Naive thymus-derived CD8-positive, alpha-beta T cell (primary cell): ENCODE measurements around the gene LY9. TPM values are rescaled to one million over a fixed set of nuclear protein-coding genes. Genes with fewer than 3 reads are reported as not detected.
"Not testable (repeated sequence)": the region's sequence is repeated elsewhere in the genome, so short reads cannot be mapped to it uniquely, and the experiment has no call there.

Source experiments
- ATAC-seq, 2 donors: fragments of 150-1000 bp; cut with Tn5 transposase in 1 of 2; sonication (Bioruptor Pico), chemical (Tn5 transposase) in 1 of 2; 1 replicate in 1 of 2; 2 replicates in 1 of 2; pipeline ENCODE4 v1.10.0; 2021; ENCODE audit warnings: mild to moderate bottlenecking in 2 of 2, moderate library complexity in 2 of 2
- POLR2A ChIA-PET: fragments of 350-600 bp; sonication (Branson Sonifier 250); formaldehyde crosslinking; loops from one replicate; lab custom pipeline; 2021; ENCODE audit warnings: antibody characterized with exemption; lab: Charles Lee
- DNase-seq, 10 donors: peaks; one replicate each; pipeline versions ENCODE4 v3.0.0 to v3.0.0-alpha.2; 2020 to 2022
- H3K27ac Mint-ChIP-seq, 10 donors: one replicate each; pipeline ENCODE4 v1.8.0; 2020 to 2022; ENCODE audit warnings: mild to moderate bottlenecking in 10 of 10, mixed read lengths in 10 of 10, moderate library complexity in 4 of 10, inconsistent platforms in 1 of 10
- H3K27me3 Mint-ChIP-seq, 5 donors: one replicate each; pipeline ENCODE4 v1.8.0; 2021 to 2022; ENCODE audit warnings: mixed read lengths in 5 of 5
- H3K36me3 Mint-ChIP-seq, 3 donors: one replicate each; pipeline ENCODE4 v1.8.0; 2020 to 2022; ENCODE audit warnings: mixed read lengths in 3 of 3, mild to moderate bottlenecking in 2 of 3, inconsistent platforms in 1 of 3
- H3K4me1 Mint-ChIP-seq, 4 donors: one replicate each; pipeline ENCODE4 v1.8.0; 2021 to 2022; ENCODE audit warnings: mixed read lengths in 4 of 4
- H3K4me3 Mint-ChIP-seq, 10 donors: one replicate each; pipeline ENCODE4 v1.8.0; 2020 to 2022; ENCODE audit warnings: mild to moderate bottlenecking in 10 of 10, mixed read lengths in 10 of 10, moderate library complexity in 6 of 10, inconsistent platforms in 1 of 10
- H3K9me3 Mint-ChIP-seq, 9 donors: one replicate each; pipeline ENCODE4 v1.8.0; 2020 to 2022; ENCODE audit warnings: mixed read lengths in 9 of 9, mild to moderate bottlenecking in 3 of 9, inconsistent platforms in 1 of 9, moderate library complexity in 1 of 9
- polyA plus RNA-seq, 3 donors: library from polyadenylated mRNA; unstranded; fragments of 300-500 nt; fragmentation: Illumina TruSeq; gene quantifications; one replicate each; pipeline ENCODE4 v1.2.3, GENCODE V29; 2021
- total RNA-seq, 8 experiments: library from RNA in 2 of 8; stranded (reverse) in 2 of 8; gene quantifications; one replicate each; pipeline ENCODE4 v1.2.3 and lab custom pipeline; 2021 to 2026

Gene LY9
- total and polyA plus RNA-seq, 5 experiments from 2014 or later, result 150 to 223 (median 167) TPM

GRCh38 chr1:160860840-160861505 lies 65.0 kb downstream of the LY9 start:
- Mint-ChIP-seq H3K4me1 (peaks cover 13 to 48% (median 33%) of the 10 kb centered on the region in 4 donors), H3K27ac (peak overlapping the region in 5 of 10 donors; percentile 26 to 78 (median 61)), H3K4me3 (peak overlapping the region in 6 of 10 donors; percentile 3 to 88 (median 54)), H3K9me3 (no peaks in the 10 kb centered on the region), H3K27me3 (no peaks in the 10 kb centered on the region), H3K36me3 (no peaks in the 10 kb centered on the region)
- POLR2A ChIA-PET, result interaction anchor here (1.0 kb wide), 1 partner anchor 24 kb away, joined by 3 read pairs; no protein-coding TSS in a partner anchor
- no peak for DNase-seq
- ATAC-seq, result no peak

- Mint-ChIP-seq H3K4me1 (peaks cover 13 to 48% (median 34%) of the 10 kb centered on the region in 4 donors), H3K27ac (peak within 1 kb of the TSS in 9 of 10 donors; percentile 21 to 90 (median 63)), H3K9me3 (no peaks in the 10 kb centered on the region), H3K36me3 (no peaks in the 10 kb centered on the region), H3K27me3 (no peaks in the 10 kb centered on the region), H3K4me3 (peak within 1 kb of the TSS; percentile 10 to 94 (median 44))
- POLR2A ChIA-PET, result interaction anchor here (0.6 kb wide), 1 partner anchor 200 kb away, joined by 3 read pairs; no protein-coding TSS in a partner anchor
- ATAC-seq (peak in 1 of 2 donors; percentile 78), DNase-seq (peak in 3 of 10 donors; percentile 29 to 45 (median 34))
Observed at GRCh38 chr1:160862203-160863060, 66.5 kb downstream of the LY9 start, which contains the start of gene CD244. TSS of gene CD244 (minus strand) at chr1:160862887. CDS start at chr1:160862677, 210 bp downstream.

- Mint-ChIP-seq H3K9me3 (no peaks in the 10 kb centered on the region), H3K27ac (peak overlapping the region in 7 of 10 donors; percentile 41 to 90 (median 63)), H3K4me3 (peak overlapping the region in 5 of 10 donors; percentile 31 to 94 (median 63)), H3K27me3 (no peaks in the 10 kb centered on the region), H3K4me1 (peaks cover 19 to 51% (median 42%) of the 10 kb centered on the region in 4 donors), H3K36me3 (no peaks in the 10 kb centered on the region)
- ATAC-seq (no peak), DNase-seq (no peak)
- POLR2A ChIA-PET, result interaction anchor here (0.6 to 0.8 kb wide), 2 partner anchors 24 to 201 kb away, joined by 3 read pairs; no protein-coding TSS in a partner anchor
Observed at GRCh38 chr1:160863061-160863773, 67.2 kb downstream of the LY9 start.

- Mint-ChIP-seq H3K4me1 (peaks cover 16 to 47% (median 42%) of the 10 kb centered on the region in 4 donors), H3K27me3 (no peaks in the 10 kb centered on the region), H3K27ac (peak overlapping the region in 5 of 10 donors; percentile 34 to 70 (median 49)), H3K4me3 (peak overlapping the region in 3 of 10 donors; percentile 31 to 52 (median 36)), H3K36me3 (no peaks in the 10 kb centered on the region), H3K9me3 (no peaks in the 10 kb centered on the region)
- no peak for ATAC-seq
- POLR2A ChIA-PET, result interaction anchor here (0.6 to 2.9 kb wide), 3 partner anchors 8 to 140 kb away, joined by 3 to 13 read pairs (median 3); no protein-coding TSS in a partner anchor
- no peak for DNase-seq
Observed at GRCh38 chr1:160863774-160864131, 67.8 kb downstream of the LY9 start.

- Mint-ChIP-seq H3K9me3 (no peaks in the 10 kb centered on the region), H3K4me1 (peaks cover 12 to 43% (median 40%) of the 10 kb centered on the region in 4 donors), H3K27me3 (no peaks in the 10 kb centered on the region), H3K27ac (peak overlapping the region in 2 of 10 donors; percentile 49 to 70), H3K36me3 (no peaks in the 10 kb centered on the region), H3K4me3 (no peak overlapping the region)
- DNase-seq (no peak), ATAC-seq (no peak)
- POLR2A ChIA-PET, result interaction anchor here (0.6 to 2.9 kb wide), 3 partner anchors 9 to 140 kb away, joined by 3 to 13 read pairs (median 3); no protein-coding TSS in a partner anchor
Observed at GRCh38 chr1:160864173-160864572, 68.2 kb downstream of the LY9 start.

GRCh38 chr1:160865337-160865736 lies 69.4 kb downstream of the LY9 start:
- Mint-ChIP-seq H3K36me3 (no peaks in the 10 kb centered on the region), H3K27ac (no peak overlapping the region)

GRCh38 chr1:160866001-160866694 lies 70.2 kb downstream of the LY9 start:
- ATAC-seq (no peak), DNase-seq (no peak)
- Mint-ChIP-seq H3K9me3 (no peaks in the 10 kb centered on the region), H3K27me3 (no peaks in the 10 kb centered on the region), H3K4me3 (no peak overlapping the region), H3K27ac (no peak overlapping the region), H3K4me1 (peaks cover 12 to 39% (median 34%) of the 10 kb centered on the region in 4 donors), H3K36me3 (no peaks in the 10 kb centered on the region)
- POLR2A ChIA-PET, result interaction anchor here (2.9 kb wide), 1 partner anchor 11 kb away, joined by 13 read pairs; no protein-coding TSS in a partner anchor

More at GRCh38 chr1:160865337-160865736, 69.4 kb downstream of the LY9 start:
- H3K27me3 Mint-ChIP-seq, result no peaks in the 10 kb centered on the region
- DNase-seq (no peak), ATAC-seq (no peak)
- POLR2A ChIA-PET, result interaction anchor here (2.9 kb wide), 1 partner anchor 10 kb away, joined by 13 read pairs; no protein-coding TSS in a partner anchor
- peaks cover 12 to 42% (median 40%) of the 10 kb centered on the region in 4 donors for H3K4me1 Mint-ChIP-seq
- H3K9me3 Mint-ChIP-seq, result no peaks in the 10 kb centered on the region
- no peak overlapping the region for H3K4me3 Mint-ChIP-seq

- no peaks in the 10 kb centered on the region for H3K27me3 Mint-ChIP-seq
- POLR2A ChIA-PET, result interaction anchor here (2.9 kb wide), 1 partner anchor 11 kb away, joined by 13 read pairs; no protein-coding TSS in a partner anchor
- ATAC-seq (no peak), DNase-seq (no peak)
- no peaks in the 10 kb centered on the region for H3K36me3 Mint-ChIP-seq
- H3K4me3 Mint-ChIP-seq, result no peak overlapping the region
- H3K9me3 Mint-ChIP-seq, result no peaks in the 10 kb centered on the region
- H3K4me1 Mint-ChIP-seq, result peaks cover 12 to 34% (median 31%) of the 10 kb centered on the region in 4 donors
- H3K27ac Mint-ChIP-seq, result peak overlapping the region in 1 of 10 donors; percentile 27
Observed at GRCh38 chr1:160866695-160867260, 70.8 kb downstream of the LY9 start.

GRCh38 chr1:160867651-160868050 lies 71.7 kb downstream of the LY9 start:
- DNase-seq, H3K27me3 Mint-ChIP-seq, H3K4me3 Mint-ChIP-seq, H3K9me3 Mint-ChIP-seq, ATAC-seq, H3K36me3 Mint-ChIP-seq, POLR2A ChIA-PET: not testable (repeated sequence)
- Mint-ChIP-seq H3K4me1 (peaks cover 10 to 25% (median 22%) of the 10 kb centered on the region in 4 donors), H3K27ac (peak overlapping the region in 1 of 10 donors; percentile 67)

GRCh38 chr1:160868141-160868540 lies 72.2 kb downstream of the LY9 start:
- no peaks in the 10 kb centered on the region for H3K27me3 Mint-ChIP-seq
- POLR2A ChIA-PET, result no interaction called here
- H3K36me3 Mint-ChIP-seq, result no peaks in the 10 kb centered on the region
- peaks cover 10 to 20% (median 18%) of the 10 kb centered on the region in 4 donors for H3K4me1 Mint-ChIP-seq
- no peaks in the 10 kb centered on the region for H3K9me3 Mint-ChIP-seq
- no peak for DNase-seq
- H3K4me3 Mint-ChIP-seq, result no peak overlapping the region
- ATAC-seq, result no peak
- H3K27ac Mint-ChIP-seq, result peak overlapping the region in 1 of 10 donors; percentile 67

- Mint-ChIP-seq H3K4me3 (no peak overlapping the region), H3K27me3 (no peaks in the 10 kb centered on the region), H3K27ac (peak overlapping the region in 3 of 10 donors; percentile 28 to 64 (median 42)), H3K9me3 (no peaks in the 10 kb centered on the region), H3K4me1 (peaks cover 16 to 37% (median 31%) of the 10 kb centered on the region in 4 donors), H3K36me3 (no peaks in the 10 kb centered on the region)
- ATAC-seq (peak in 1 of 2 donors; percentile 41), DNase-seq (no peak)
- POLR2A ChIA-PET, result interaction anchor here (1.2 kb wide), 1 partner anchor 38 kb away, joined by 4 read pairs; no protein-coding TSS in a partner anchor
Observed at GRCh38 chr1:160874935-160875334, 79.0 kb downstream of the LY9 start.
